ENCODE results near the gene PACSIN3.
"Not testable (repeated sequence)": the region's sequence is repeated elsewhere in the genome, so short reads cannot be mapped to it uniquely, and the experiment has no call there.

The PACSIN3 gene

GRCh38 chr11:47186076-47186699, at the start of gene PACSIN3:
TSS of gene PACSIN3 (minus strand) at chr11:47186434. CDS start at chr11:47182727, 3,707 bp downstream.
- DNase-seq = peak; percentile 18

- no peak for DNase-seq
Observed at GRCh38 chr11:47235163-47235562, 48.9 kb upstream of the PACSIN3 start.

GRCh38 chr11:47234669-47235100, 48.5 kb upstream of the PACSIN3 start:
- DNase-seq = peak; percentile 73

- peak; percentile 22 for DNase-seq
Observed at GRCh38 chr11:47233989-47234668, 47.9 kb upstream of the PACSIN3 start.

- DNase-seq = no peak
Observed at GRCh38 chr11:47233051-47233450, 46.8 kb upstream of the PACSIN3 start.

GRCh38 chr11:47229161-47229560, 42.9 kb upstream of the PACSIN3 start:
- DNase-seq = no peak

GRCh38 chr11:47225552-47226400, 39.5 kb upstream of the PACSIN3 start:
- DNase-seq = no peak

GRCh38 chr11:47222696-47223095, 36.5 kb upstream of the PACSIN3 start:
- no peak for DNase-seq

GRCh38 chr11:47220401-47220821, 34.2 kb upstream of the PACSIN3 start:
- no peak for DNase-seq

- peak; percentile 49 for DNase-seq
Observed at GRCh38 chr11:47216121-47216798, 30.0 kb upstream of the PACSIN3 start.

GRCh38 chr11:47215366-47215910, 29.2 kb upstream of the PACSIN3 start:
- DNase-seq = no peak

GRCh38 chr11:47213950-47214565, 27.8 kb upstream of the PACSIN3 start:
- peak; percentile 78 for DNase-seq

GRCh38 chr11:47212938-47213337, 26.7 kb upstream of the PACSIN3 start:
- DNase-seq = no peak

GRCh38 chr11:47208628-47209027, 22.4 kb upstream of the PACSIN3 start:
- no peak for DNase-seq

GRCh38 chr11:47208008-47208552, 21.8 kb upstream of the PACSIN3 start:
- not testable (repeated sequence) for DNase-seq

GRCh38 chr11:47207459-47207858, 21.2 kb upstream of the PACSIN3 start:
- DNase-seq = no peak

- not testable (repeated sequence) for DNase-seq
Observed at GRCh38 chr11:47206577-47206976, 20.3 kb upstream of the PACSIN3 start.

- no peak for DNase-seq
Observed at GRCh38 chr11:47204637-47204989, 18.4 kb upstream of the PACSIN3 start.

GRCh38 chr11:47202576-47202975, 16.3 kb upstream of the PACSIN3 start:
- DNase-seq = no peak

- DNase-seq = no peak
Observed at GRCh38 chr11:47201015-47201414, 14.8 kb upstream of the PACSIN3 start.

GRCh38 chr11:47198161-47198560, 11.9 kb upstream of the PACSIN3 start:
- DNase-seq = not testable (repeated sequence)

- DNase-seq = no peak
Observed at GRCh38 chr11:47192111-47192510, 5.9 kb upstream of the PACSIN3 start.
